Hepatocyte (in vitro differentiated cells): ENCODE results near the gene RHOBTB3. TPM values are rescaled to one million over a fixed set of nuclear protein-coding genes. Genes with fewer than 3 reads are reported as not detected.

Source experiments
- DNase-seq: peaks from one replicate; pipeline ENCODE4 v3.0.0-alpha.2; 2016; ENCODE audit warnings: low spot score
- H2AFZ ChIP-seq: fragments of 200-600 bp; sonication (generic); 2 replicates; pipeline ENCODE4 v1.6.0; 2016; ENCODE audit warnings: antibody characterized with exemption, mild to moderate bottlenecking
- H3K27ac ChIP-seq: fragments of 200-600 bp; sonication (generic); 2 replicates; pipeline ENCODE4 v1.5.1; 2016; ENCODE audit warnings: mild to moderate bottlenecking
- H3K27me3 ChIP-seq: fragments of 200-600 bp; sonication (generic); 2 replicates; pipeline ENCODE4 v1.6.1; 2016
- H3K36me3 ChIP-seq: fragments of 200-600 bp; sonication (generic); replicated peaks from 2 replicates; pipeline ENCODE4 v1.5.1; 2016; ENCODE audit warnings: low read depth; ENCODE audit not compliant: insufficient read depth
- H3K4me1 ChIP-seq: fragments of 200-600 bp; sonication (generic); 2 replicates; pipeline ENCODE4 v1.5.1; 2016; ENCODE audit warnings: mild to moderate bottlenecking, moderate library complexity; ENCODE audit not compliant: insufficient read depth
- H3K4me2 ChIP-seq: fragments of 200-600 bp; sonication (generic); 2 replicates; pipeline ENCODE4 v1.6.0; 2016
- H3K4me3 ChIP-seq: fragments of 200-600 bp; sonication (generic); 2 replicates; pipeline ENCODE4 v1.5.1; 2016; ENCODE audit warnings: mild to moderate bottlenecking
- H3K79me2 ChIP-seq: fragments of 200-600 bp; sonication (generic); 2 replicates; pipeline ENCODE4 v1.6.0; 2017; ENCODE audit warnings: mild to moderate bottlenecking
- H3K9me2 ChIP-seq: fragments of 200-600 bp; sonication (generic); replicated peaks from 2 replicates; pipeline ENCODE4 v1.6.0; 2017; ENCODE audit warnings: mild to moderate bottlenecking; ENCODE audit not compliant: insufficient read depth
- H3K9me3 ChIP-seq: fragments of 200-600 bp; sonication (generic); 2 replicates; pipeline ENCODE4 v1.5.1; 2016; ENCODE audit warnings: low read depth, mild to moderate bottlenecking
- H4K20me1 ChIP-seq: fragments of 200-600 bp; sonication (generic); 2 replicates; pipeline ENCODE4 v1.6.0; 2016; ENCODE audit warnings: mild to moderate bottlenecking; ENCODE audit not compliant: insufficient read depth, poor library complexity, severe bottlenecking
- EZH2 ChIP-seq: fragments of 200-600 bp; sonication (generic); IDR thresholded peaks from 2 replicates; pipeline ENCODE4 v1.6.1; 2016; ENCODE audit warnings: antibody characterized with exemption, mild to moderate bottlenecking, borderline replicate concordance
- EZH2phosphoT487 ChIP-seq: fragments of 200-600 bp; sonication (generic); IDR thresholded peaks from one replicate; pipeline ENCODE4 v1.6.1; 2018; ENCODE audit warnings: antibody characterized with exemption, mild to moderate bottlenecking, low read depth, moderate library complexity; ENCODE audit not compliant: unreplicated experiment, severe bottlenecking
- WGBS: methylation state at CpG from one replicate; pipeline ENCODE4 v1.1.6; 2016; ENCODE audit warnings: low lambda C conversion rate; ENCODE audit errors: missing lambda C conversion rate; 5-methylcytosine and 5-hydroxymethylcytosine counted together
- polyA plus RNA-seq: library from polyadenylated mRNA; unstranded; fragments of >200 nt; fragmentation: Nextera tagmentation; extraction: Ambion mirVana; gene quantifications from 2 replicates; pipeline ENCODE4 v1.2.1, GENCODE V29; 2016
- total RNA-seq: library from RNA; depleted of rRNA; stranded (reverse); fragments of >200 nt; gene quantifications from 2 replicates; pipeline ENCODE4 v1.2.3, GENCODE V29; 2014
- TF ChIP-seq, protein P1 (sequence below): fragments of 200-600 bp; sonication (generic); IDR thresholded peaks from 2 replicates; pipeline ENCODE4 v1.5.1; 2016; ENCODE audit warnings: antibody characterized with exemption, mild to moderate bottlenecking; ENCODE audit not compliant: poor library complexity

The RHOBTB3 gene
- total and polyA plus RNA-seq, 2 experiments from 2014 or later, result 91.3 to 126 TPM

GRCh38 chr5:95725937-95726810 is 5.0 kb upstream of the RHOBTB3 start:
- peaks cover 36% of the 10 kb centered on the region for H3K4me1 ChIP-seq
- no peak overlapping the region for H2AFZ ChIP-seq
- H3K9me3 ChIP-seq, result no peaks in the 10 kb centered on the region
- H3K4me2 ChIP-seq, result peak overlapping the region; percentile 35
- H3K36me3 ChIP-seq, result no peaks in the 10 kb centered on the region
- TF ChIP-seq, protein P1, sequence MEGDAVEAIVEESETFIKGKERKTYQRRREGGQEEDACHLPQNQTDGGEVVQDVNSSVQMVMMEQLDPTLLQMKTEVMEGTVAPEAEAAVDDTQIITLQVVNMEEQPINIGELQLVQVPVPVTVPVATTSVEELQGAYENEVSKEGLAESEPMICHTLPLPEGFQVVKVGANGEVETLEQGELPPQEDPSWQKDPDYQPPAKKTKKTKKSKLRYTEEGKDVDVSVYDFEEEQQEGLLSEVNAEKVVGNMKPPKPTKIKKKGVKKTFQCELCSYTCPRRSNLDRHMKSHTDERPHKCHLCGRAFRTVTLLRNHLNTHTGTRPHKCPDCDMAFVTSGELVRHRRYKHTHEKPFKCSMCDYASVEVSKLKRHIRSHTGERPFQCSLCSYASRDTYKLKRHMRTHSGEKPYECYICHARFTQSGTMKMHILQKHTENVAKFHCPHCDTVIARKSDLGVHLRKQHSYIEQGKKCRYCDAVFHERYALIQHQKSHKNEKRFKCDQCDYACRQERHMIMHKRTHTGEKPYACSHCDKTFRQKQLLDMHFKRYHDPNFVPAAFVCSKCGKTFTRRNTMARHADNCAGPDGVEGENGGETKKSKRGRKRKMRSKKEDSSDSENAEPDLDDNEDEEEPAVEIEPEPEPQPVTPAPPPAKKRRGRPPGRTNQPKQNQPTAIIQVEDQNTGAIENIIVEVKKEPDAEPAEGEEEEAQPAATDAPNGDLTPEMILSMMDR, result no peak
- no peak for TF ChIP-seq EZH2
- no peak for TF ChIP-seq EZH2phosphoT487
- H3K79me2 ChIP-seq, result no peaks in the 10 kb centered on the region
- H3K27me3 ChIP-seq, result no peaks in the 10 kb centered on the region
- no peak for DNase-seq
- H3K4me3 ChIP-seq, result no peak overlapping the region
- H3K27ac ChIP-seq, result peak overlapping the region; percentile 21
- H3K9me2 ChIP-seq, result no peaks in the 10 kb centered on the region
- 83% methylated on average over 4 of the region's 4 CpGs for WGBS
- H4K20me1 ChIP-seq, result no peaks in the 10 kb centered on the region

DNA sequence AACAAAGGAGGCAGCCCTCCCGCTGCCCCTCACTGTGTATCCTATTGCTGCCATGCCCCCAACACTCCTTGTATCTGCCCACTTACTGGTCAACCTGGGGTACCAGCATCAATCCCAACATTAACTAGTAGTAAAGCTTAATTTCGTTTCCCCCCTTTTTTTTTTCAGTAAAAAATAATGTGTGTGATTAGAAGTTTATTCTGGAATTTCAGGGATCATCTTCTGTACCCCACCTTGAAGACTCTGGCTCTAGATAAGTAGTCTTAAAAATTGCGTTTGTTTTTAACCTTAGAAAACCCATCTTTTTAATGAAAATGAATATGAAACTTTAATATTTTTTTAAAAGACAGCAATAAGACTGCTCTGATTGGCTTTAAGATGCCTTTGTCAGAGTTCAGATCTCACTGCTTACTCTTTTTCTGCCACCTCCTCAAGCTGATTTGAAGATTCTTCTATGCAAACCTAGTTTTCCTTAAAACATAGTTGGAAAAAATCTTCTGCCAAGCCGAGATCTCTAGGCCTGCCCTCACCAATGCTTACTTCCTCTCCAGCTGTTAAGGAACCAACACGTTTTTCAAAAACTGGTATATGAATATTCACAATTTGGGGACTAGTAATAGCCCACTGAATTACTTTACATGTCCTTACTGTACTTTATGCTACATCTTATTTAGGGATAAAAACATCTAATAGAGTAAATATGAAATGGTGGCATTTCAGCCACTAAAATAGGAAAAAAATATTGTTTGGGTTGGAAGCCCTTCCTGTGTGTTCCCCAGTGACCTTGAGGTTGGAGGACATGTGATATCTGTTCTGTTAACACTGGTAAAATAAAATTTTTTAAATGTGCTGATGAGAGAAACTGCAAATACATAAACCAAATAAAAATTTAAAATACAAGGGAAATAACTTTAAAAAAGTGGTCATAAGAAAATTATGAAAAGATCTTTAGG is 4.0 kb upstream of the RHOBTB3 start:
- Histone ChIP-seq H3K4me3 (no peak overlapping the region), H3K36me3 (no peaks in the 10 kb centered on the region), H4K20me1 (no peaks in the 10 kb centered on the region), H3K9me2 (no peaks in the 10 kb centered on the region), H3K4me1 (peaks cover 32% of the 10 kb centered on the region), H3K27me3 (no peaks in the 10 kb centered on the region), H3K27ac (peak overlapping the region; percentile 89), H2AFZ (no peak overlapping the region), H3K4me2 (no peak overlapping the region), H3K9me3 (no peaks in the 10 kb centered on the region), H3K79me2 (peaks cover 5% of the 10 kb centered on the region)
- no peak for DNase-seq
- TF ChIP-seq, protein P1, result no peak
- no peak for TF ChIP-seq EZH2phosphoT487
- TF ChIP-seq EZH2, result no peak
- WGBS, result 86% methylated on average over 5 of the region's 5 CpGs

DNA sequence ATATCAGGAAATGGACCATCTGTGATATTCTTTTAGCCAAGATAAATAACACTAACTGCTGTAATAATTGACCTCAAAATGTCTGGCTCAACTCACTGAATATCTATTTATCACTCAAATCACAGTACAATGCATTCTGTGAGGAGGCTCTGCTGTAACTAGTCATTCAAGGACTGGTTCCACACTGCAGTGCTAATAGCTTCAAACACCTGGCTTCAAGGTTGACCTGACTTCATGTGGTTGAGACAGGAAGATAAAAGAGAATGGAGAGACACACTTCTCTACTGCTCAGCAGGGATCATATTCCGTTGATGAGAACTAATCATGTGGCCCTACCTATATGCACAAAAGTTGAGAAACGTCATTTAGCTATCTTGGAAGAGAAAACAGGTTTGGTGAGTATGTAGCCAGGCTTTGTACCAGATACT is 3.4 kb upstream of the RHOBTB3 start:
- WGBS, result 62% methylated on average over 2 of the region's 2 CpGs

More for the DNA sequence above, 3.4 kb upstream of the RHOBTB3 start:
- H3K9me3 ChIP-seq, result no peaks in the 10 kb centered on the region
- H3K4me2 ChIP-seq, result no peak overlapping the region
- DNase-seq, result peak; percentile 44
- H3K27ac ChIP-seq, result peak overlapping the region; percentile 89
- H3K27me3 ChIP-seq, result no peaks in the 10 kb centered on the region
- no peaks in the 10 kb centered on the region for H4K20me1 ChIP-seq
- peaks cover 12% of the 10 kb centered on the region for H3K79me2 ChIP-seq
- H3K36me3 ChIP-seq, result no peaks in the 10 kb centered on the region
- no peak overlapping the region for H2AFZ ChIP-seq
- H3K9me2 ChIP-seq, result no peaks in the 10 kb centered on the region
- no peak overlapping the region for H3K4me3 ChIP-seq
- TF ChIP-seq EZH2 (no peak), EZH2phosphoT487 (no peak)
- TF ChIP-seq, protein P1, result no peak
- H3K4me1 ChIP-seq, result peaks cover 32% of the 10 kb centered on the region
